Measurements from ENCODE around the gene DYDC2.

DYDC2 gene

DNA sequence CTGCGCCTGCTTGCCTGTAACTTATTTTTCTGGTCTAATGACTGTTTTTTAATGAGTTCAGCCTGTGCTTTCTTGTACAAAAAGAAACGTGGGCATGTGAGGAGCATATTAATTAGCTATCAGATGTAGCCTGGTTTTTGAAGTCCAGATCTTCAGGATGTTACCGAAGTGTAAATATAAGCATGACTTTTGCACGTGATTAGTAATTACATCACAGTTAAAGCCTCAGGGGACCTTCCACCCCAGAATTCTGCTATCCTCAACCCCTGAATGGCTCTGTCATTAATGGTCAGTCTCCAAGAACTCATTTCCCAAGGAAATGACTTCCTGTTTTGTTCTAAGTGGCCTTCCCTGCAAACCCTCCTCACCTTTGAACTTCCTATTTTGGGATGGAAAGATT, 49.6 kb downstream of the DYDC2 start:
- TF ChIP-seq, protein P1, sequence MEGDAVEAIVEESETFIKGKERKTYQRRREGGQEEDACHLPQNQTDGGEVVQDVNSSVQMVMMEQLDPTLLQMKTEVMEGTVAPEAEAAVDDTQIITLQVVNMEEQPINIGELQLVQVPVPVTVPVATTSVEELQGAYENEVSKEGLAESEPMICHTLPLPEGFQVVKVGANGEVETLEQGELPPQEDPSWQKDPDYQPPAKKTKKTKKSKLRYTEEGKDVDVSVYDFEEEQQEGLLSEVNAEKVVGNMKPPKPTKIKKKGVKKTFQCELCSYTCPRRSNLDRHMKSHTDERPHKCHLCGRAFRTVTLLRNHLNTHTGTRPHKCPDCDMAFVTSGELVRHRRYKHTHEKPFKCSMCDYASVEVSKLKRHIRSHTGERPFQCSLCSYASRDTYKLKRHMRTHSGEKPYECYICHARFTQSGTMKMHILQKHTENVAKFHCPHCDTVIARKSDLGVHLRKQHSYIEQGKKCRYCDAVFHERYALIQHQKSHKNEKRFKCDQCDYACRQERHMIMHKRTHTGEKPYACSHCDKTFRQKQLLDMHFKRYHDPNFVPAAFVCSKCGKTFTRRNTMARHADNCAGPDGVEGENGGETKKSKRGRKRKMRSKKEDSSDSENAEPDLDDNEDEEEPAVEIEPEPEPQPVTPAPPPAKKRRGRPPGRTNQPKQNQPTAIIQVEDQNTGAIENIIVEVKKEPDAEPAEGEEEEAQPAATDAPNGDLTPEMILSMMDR (IDR thresholded peaks at IDR 0.05; ENCODE audit: extremely low read depth, missing control alignments) = no peak
- no peak for DNase-seq (ENCODE audit: low spot score)

DNA sequence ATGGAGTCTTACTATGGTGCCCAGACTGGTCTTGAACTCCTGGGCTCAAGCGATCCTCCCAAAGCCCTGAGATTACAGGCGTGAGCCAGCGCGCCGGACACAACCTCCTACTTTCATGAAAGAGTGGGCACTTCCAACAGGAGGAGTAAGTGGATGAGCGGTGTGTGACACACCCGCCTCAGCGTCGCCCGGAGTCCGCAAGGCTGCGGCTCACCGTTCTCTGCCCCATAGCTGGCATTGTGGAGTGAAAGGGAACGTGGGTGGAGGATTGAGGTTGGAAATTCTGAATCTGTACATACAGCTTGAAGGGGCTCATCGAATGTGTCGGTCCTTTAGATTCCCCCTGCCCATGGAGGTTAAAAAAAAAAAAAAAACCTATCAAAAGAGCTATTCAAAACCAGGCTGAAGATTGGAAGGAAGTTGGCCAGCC, 51.2 kb downstream of the DYDC2 start:
- TF ChIP-seq, protein P1 (IDR thresholded peaks at IDR 0.05; ENCODE audit: extremely low read depth, missing control alignments) = no peak
- no peak for DNase-seq (ENCODE audit: low spot score)

DNA sequence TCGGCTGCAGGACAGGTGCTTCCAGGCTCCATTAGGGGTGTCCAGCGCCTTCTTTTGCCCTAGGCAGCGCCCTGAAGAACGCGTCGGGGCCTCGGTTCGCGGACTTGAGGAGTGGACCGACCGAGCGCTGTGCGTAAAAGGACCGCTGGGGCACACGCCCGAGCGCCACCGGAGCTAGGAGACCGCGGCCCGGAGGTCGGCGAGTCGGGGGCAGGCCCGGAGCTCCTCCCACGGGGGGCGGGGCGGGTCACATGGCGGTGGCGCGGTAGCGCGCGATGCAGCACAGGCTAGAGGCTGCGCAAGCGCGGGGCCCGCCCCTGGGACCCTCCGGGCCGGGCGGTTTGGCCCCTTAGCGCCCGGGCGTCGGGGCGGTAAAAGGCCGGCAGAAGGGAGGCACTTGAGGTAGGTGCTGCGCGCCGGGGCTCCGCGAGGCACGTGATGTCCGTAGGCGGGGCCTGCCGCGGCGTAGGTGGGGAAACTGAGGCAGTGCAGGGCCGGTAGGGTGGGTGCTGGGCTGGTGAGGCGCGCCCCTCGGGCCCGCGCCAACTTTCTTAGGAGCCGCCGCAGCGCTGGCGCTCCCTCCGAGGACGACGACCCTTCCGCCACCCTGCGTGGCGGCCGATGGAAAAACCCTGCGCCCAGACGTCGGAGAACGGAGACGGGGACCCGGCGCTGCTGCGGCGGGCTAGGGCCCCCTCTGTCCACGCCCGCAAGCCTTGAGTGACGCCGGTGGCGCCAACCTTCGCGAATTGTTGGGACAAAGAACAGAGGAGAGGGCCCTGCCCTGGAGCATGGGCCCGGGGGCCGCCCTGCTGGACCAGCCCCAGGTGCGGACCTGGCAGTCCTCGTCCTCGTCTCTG, 51.9 kb downstream of the DYDC2 start, which contains the start of gene PRXL2A:
PRXL2A (plus strand) TSS at position 310 of the 860 bp plus-strand sequence. CDS start 11,917 bp downstream, outside the sequence.
- TF ChIP-seq, protein P1 (IDR thresholded peaks at IDR 0.05; ENCODE audit: extremely low read depth, missing control alignments) = no peak
- DNase-seq (ENCODE audit: low spot score) = peak; percentile 96

DNA sequence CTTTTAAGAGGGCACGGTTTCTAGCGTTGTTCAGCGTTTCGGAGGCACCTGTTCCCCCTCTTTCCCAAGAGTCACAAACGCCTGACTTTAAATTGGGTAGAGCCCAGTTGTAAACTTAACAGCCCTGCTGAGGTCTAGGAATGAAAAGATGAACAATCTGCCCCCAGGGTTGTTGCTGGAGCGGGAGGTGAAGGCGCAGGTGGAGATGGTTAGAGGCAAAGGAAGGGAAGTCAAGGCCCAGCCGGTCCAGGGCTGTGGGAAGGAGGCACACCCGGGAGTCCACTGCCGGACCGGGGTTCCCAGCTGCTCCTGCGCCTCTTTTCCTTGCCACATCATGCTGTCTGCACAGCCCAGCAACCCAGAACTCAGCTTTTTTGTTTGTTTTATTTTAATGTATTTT, 52.5 kb downstream of the DYDC2 start:
- no peak for DNase-seq (ENCODE audit: low spot score)
- TF ChIP-seq, protein P1 (IDR thresholded peaks at IDR 0.05; ENCODE audit: extremely low read depth, missing control alignments) = no peak

DNA sequence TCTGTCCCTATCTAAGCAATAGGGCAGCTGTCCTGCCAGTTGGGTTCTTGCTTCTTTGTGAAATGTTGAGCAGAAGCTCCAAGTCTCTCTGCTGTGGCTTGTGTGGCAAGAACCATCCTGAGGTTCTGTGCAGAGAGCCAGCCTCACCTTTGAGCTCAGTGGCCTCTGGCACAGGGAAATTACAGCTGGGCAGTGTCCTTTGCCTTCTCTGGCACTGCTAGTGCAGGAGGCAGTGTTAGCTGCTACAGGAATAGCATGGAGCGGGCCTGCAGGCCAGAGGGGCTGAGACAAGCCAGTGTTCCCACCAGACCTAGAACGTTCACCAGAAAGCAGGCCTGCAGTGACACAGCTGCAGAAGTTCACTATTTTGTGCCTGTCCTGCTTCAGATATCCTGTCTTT, 53.5 kb downstream of the DYDC2 start:
- DNase-seq (ENCODE audit: low spot score) = no peak
- TF ChIP-seq, protein P1 (IDR thresholded peaks at IDR 0.05; ENCODE audit: extremely low read depth, missing control alignments) = no peak

DNA sequence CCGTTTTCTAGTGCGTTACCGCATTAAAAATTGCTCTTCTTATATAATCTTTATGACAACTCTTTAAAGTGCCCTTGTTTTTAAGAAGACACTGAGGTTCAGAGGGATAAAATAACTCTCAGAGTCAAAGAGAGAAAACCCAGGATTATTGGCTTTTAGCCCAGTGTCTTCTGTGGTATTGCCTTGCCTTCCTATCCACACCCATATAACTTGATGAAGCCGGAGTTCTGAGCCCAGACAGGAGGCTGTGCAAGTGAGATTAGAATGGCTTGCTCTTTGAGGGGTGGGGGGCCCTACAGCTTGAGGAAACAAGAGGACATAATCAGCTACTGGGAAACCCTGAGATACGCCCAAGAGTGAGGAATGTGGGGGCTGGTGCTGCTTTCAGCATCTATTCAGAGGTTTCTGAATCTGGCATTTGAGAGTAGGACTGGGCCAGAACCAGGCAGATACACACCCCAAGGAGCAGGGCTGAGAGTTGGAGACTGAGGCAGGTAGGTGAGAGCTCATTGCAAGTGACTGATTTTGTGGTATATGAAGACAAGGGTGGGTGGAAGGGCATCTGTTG, 54.1 kb downstream of the DYDC2 start:
- DNase-seq (ENCODE audit: low spot score) = no peak
- TF ChIP-seq, protein P1 (IDR thresholded peaks at IDR 0.05; ENCODE audit: extremely low read depth, missing control alignments) = no peak

DNA sequence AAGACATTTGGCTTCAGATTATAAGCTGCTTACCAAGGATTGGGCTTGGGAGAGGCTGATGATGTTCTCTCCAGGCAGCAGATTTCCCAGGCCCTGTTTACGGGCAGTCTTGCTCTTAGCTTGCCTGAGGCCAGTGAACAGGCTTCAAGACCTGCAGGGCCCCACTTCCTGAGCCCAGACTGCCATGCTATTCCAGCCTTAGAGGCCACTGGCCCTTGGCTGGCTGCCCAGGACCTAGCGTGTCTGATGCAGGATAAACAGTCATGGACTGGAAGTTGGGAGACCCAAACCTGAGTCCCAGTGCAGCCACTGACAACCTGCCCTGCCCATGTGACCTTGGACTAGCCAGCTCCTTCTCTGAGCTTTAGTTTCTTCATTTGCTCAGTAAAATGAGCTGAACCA, 54.7 kb downstream of the DYDC2 start:
- TF ChIP-seq, protein P1 (IDR thresholded peaks at IDR 0.05; ENCODE audit: extremely low read depth, missing control alignments) = no peak

More for the DNA sequence above, 54.7 kb downstream of the DYDC2 start:
- no peak for DNase-seq (ENCODE audit: low spot score)

Measured in GM20000 (cell line).